HL-60 (cell line): ENCODE measurements around the gene IL1RN.

Experiments used
- DNase-seq, 2 experiments: peaks; one replicate each; pipeline ENCODE4 v3.0.0-alpha.2; 2010 to 2020; ENCODE audit warnings: low read depth in 1 of 2, low spot score in 1 of 2
- H3K27ac ChIP-seq: fragments of 250-450 bp; sonication (Bioruptor Pico); replicated peaks from 2 replicates; pipeline ENCODE4 v1.5.1; 2020; ENCODE audit warnings: mild to moderate bottlenecking, moderate library complexity
- H3K27me3 ChIP-seq: fragments of 250-450 bp; sonication (Bioruptor Pico); 2 replicates; pipeline ENCODE4 v1.5.1; 2021; ENCODE audit warnings: mild to moderate bottlenecking, moderate library complexity; ENCODE audit not compliant: insufficient read depth, poor library complexity, severe bottlenecking
- H3K4me3 ChIP-seq: replicated peaks from 2 replicates; pipeline ENCODE4 v1.5.1; 2011; ENCODE audit warnings: mild to moderate bottlenecking, control low read depth, low read length; ENCODE audit not compliant: insufficient read depth
- CTCF ChIP-seq: IDR thresholded peaks from one replicate; pipeline ENCODE4 v1.5.1; 2011; ENCODE audit warnings: low read length, control low read depth, inconsistent platforms; ENCODE audit not compliant: insufficient read depth
- GABPA ChIP-seq: IDR thresholded peaks from 2 replicates; pipeline ENCODE4 v1.6.1; 2012; ENCODE audit warnings: low read depth
- POLR2AphosphoS5 ChIP-seq: IDR thresholded peaks from 2 replicates; pipeline ENCODE4 v1.6.1; 2012; ENCODE audit warnings: low read depth
- SPI1 ChIP-seq: IDR thresholded peaks from 2 replicates; pipeline ENCODE4 v1.6.1; 2012; ENCODE audit warnings: low read depth, mild to moderate bottlenecking, borderline replicate concordance
- TF ChIP-seq, protein P1 (sequence below): IDR thresholded peaks from 2 replicates; pipeline ENCODE4 v1.6.1; 2012; ENCODE audit warnings: low read depth; ENCODE audit not compliant: insufficient replicate concordance

IL1RN gene

GRCh38 chr2:113164215-113164929 is 37.0 kb downstream of the IL1RN start:
- Histone ChIP-seq H3K27me3 (no peaks in the 10 kb centered on the region), H3K27ac (no peak overlapping the region), H3K4me3 (no peak overlapping the region)
- no peak for DNase-seq
- no peak for TF ChIP-seq GABPA
- TF ChIP-seq CTCF = no peak
- TF ChIP-seq SPI1 = no peak
- TF ChIP-seq POLR2AphosphoS5 = no peak
- TF ChIP-seq, protein P1, sequence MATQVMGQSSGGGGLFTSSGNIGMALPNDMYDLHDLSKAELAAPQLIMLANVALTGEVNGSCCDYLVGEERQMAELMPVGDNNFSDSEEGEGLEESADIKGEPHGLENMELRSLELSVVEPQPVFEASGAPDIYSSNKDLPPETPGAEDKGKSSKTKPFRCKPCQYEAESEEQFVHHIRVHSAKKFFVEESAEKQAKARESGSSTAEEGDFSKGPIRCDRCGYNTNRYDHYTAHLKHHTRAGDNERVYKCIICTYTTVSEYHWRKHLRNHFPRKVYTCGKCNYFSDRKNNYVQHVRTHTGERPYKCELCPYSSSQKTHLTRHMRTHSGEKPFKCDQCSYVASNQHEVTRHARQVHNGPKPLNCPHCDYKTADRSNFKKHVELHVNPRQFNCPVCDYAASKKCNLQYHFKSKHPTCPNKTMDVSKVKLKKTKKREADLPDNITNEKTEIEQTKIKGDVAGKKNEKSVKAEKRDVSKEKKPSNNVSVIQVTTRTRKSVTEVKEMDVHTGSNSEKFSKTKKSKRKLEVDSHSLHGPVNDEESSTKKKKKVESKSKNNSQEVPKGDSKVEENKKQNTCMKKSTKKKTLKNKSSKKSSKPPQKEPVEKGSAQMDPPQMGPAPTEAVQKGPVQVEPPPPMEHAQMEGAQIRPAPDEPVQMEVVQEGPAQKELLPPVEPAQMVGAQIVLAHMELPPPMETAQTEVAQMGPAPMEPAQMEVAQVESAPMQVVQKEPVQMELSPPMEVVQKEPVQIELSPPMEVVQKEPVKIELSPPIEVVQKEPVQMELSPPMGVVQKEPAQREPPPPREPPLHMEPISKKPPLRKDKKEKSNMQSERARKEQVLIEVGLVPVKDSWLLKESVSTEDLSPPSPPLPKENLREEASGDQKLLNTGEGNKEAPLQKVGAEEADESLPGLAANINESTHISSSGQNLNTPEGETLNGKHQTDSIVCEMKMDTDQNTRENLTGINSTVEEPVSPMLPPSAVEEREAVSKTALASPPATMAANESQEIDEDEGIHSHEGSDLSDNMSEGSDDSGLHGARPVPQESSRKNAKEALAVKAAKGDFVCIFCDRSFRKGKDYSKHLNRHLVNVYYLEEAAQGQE = no peak

DNA sequence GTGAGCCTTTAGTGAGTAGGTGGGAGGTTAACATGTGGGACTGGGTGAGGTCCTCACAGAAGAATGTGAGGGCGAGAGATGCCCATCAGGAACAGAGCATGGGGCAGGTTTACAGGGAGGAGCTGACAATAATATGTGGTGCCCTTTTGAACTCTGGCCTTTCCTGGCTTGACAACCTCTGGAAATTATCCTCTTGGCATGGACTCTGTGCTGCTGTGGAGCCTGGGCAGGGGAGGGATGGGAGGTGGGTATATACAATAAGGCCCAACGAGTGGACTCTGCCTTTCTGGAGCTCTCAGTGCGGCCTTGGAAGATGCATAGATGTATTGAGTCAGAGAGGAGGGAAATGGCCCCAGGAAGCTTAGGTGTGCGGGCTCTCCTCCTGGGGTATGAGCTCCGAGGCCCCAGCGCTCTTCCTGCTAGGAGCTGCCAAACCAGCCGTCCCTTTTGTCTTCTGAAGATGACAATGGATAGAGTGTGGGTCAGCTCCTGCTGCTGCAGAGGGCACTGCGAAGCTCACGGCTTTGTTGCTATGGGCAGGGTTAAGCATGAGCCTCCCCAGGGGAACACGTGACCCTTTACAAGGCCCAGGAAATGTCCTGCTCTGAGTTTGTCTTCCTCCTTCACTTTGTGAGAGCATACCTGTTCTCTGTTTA is 37.7 kb downstream of the IL1RN start:
- no peak overlapping the region for H3K27ac ChIP-seq
- no peak for DNase-seq
- H3K4me3 ChIP-seq = no peak overlapping the region
- TF ChIP-seq, protein P1 = no peak
- TF ChIP-seq CTCF (no peak), SPI1 (no peak), GABPA (no peak), POLR2AphosphoS5 (no peak)
- no peaks in the 10 kb centered on the region for H3K27me3 ChIP-seq

GRCh38 chr2:113166187-113166645 is 38.8 kb downstream of the IL1RN start:
- no peak overlapping the region for H3K4me3 ChIP-seq
- TF ChIP-seq GABPA (no peak), POLR2AphosphoS5 (no peak), SPI1 (no peak), CTCF (no peak)
- TF ChIP-seq, protein P1 = no peak
- H3K27me3 ChIP-seq = no peaks in the 10 kb centered on the region
- no peak for DNase-seq
- no peak overlapping the region for H3K27ac ChIP-seq
